PC-9 (cell line): ENCODE results near the gene ZNF438. TPM values are rescaled to one million over a fixed set of nuclear protein-coding genes. Genes with fewer than 3 reads are reported as not detected.

ENCODE experiments used
- BruUV-seq: library from RNA; stranded (reverse); fragments of 400-500 nt; replicated peaks from 2 replicates; lab custom pipeline; 2021; lab: Mats Ljungman, UMichigan
- CTCF ChIA-PET: fragments of 300-600 bp; sonication (Branson Sonifier 250); formaldehyde crosslinking; loops from one replicate; lab custom pipeline; 2022; ENCODE audit warnings: antibody characterized with exemption; lab: Charles Lee
- POLR2A ChIA-PET: fragments of 300-600 bp; sonication (Branson Sonifier 250); formaldehyde crosslinking; loops from one replicate; lab custom pipeline; 2022; ENCODE audit warnings: antibody characterized with exemption; ENCODE audit not compliant: unreplicated experiment; lab: Charles Lee
- DNase-seq, 2 experiments: peaks; one replicate each; pipeline versions ENCODE4 v3.0.0 to v3.0.0-alpha.2; 2015 to 2022; ENCODE audit warnings: mixed read lengths in 1 of 2
- H2AFZ ChIP-seq: fragments of 200-600 bp; sonication (generic); 2 replicates; pipeline ENCODE4 v1.8.1; 2017; ENCODE audit warnings: antibody characterized with exemption
- H3F3A ChIP-seq: fragments of 200-600 bp; sonication (generic); 2 replicates; pipeline ENCODE4 v1.8.1; 2017; ENCODE audit warnings: antibody characterized with exemption, mild to moderate bottlenecking, low read depth; ENCODE audit not compliant: insufficient read depth
- H3K27ac ChIP-seq: fragments of 200-600 bp; sonication (generic); 2 replicates; pipeline ENCODE4 v1.6.1; 2016; ENCODE audit warnings: mixed run types
- H3K27me3 ChIP-seq: fragments of 200-600 bp; sonication (generic); 2 replicates; pipeline ENCODE4 v1.6.1; 2016; ENCODE audit warnings: low read depth, mixed run types; ENCODE audit not compliant: insufficient read depth
- H3K36me3 ChIP-seq: fragments of 200-600 bp; sonication (generic); 2 replicates; pipeline ENCODE4 v1.6.1; 2016; ENCODE audit warnings: low read depth, mixed run types
- H3K4me1 ChIP-seq: fragments of 200-600 bp; sonication (generic); replicated peaks from 2 replicates; pipeline ENCODE4 v1.6.1; 2016; ENCODE audit warnings: mixed run types; ENCODE audit not compliant: insufficient read depth
- H3K4me2 ChIP-seq: fragments of 200-600 bp; sonication (generic); 2 replicates; pipeline ENCODE4 v1.6.1; 2017; ENCODE audit warnings: mixed run types
- H3K4me3 ChIP-seq: fragments of 200-600 bp; sonication (generic); 2 replicates; pipeline ENCODE4 v1.6.1; 2016; ENCODE audit warnings: mixed run types
- H3K79me2 ChIP-seq: fragments of 200-600 bp; sonication (generic); 2 replicates; pipeline ENCODE4 v1.6.1; 2017; ENCODE audit warnings: low read depth, mixed run types
- H3K9me2 ChIP-seq: fragments of 200-600 bp; sonication (generic); 2 replicates; pipeline ENCODE4 v1.8.1; 2017; ENCODE audit warnings: mild to moderate bottlenecking; ENCODE audit not compliant: insufficient read depth
- H3K9me3 ChIP-seq: fragments of 200-600 bp; sonication (generic); 2 replicates; pipeline ENCODE4 v1.8.1; 2016; ENCODE audit warnings: low read depth; ENCODE audit not compliant: insufficient read depth
- H4K20me1 ChIP-seq: fragments of 200-600 bp; sonication (generic); 2 replicates; pipeline ENCODE4 v1.8.1; 2017; ENCODE audit not compliant: insufficient read depth
- CTCF ChIP-seq: fragments of 200-600 bp; sonication (generic); conservative IDR thresholded peaks from 2 replicates; pipeline ENCODE4 v1.6.1; 2017; ENCODE audit warnings: mixed run types, antibody characterized with exemption, mild to moderate bottlenecking, moderate library complexity
- EZH2 ChIP-seq: fragments of 200-600 bp; sonication (generic); IDR thresholded peaks from 2 replicates; pipeline ENCODE4 v1.8.0; 2017; ENCODE audit warnings: antibody characterized with exemption, low read depth
- intact Hi-C: fragments of 100-400 bp; cut with micrococcal nuclease; formaldehyde crosslinking; loops from one replicate; pipeline ENCODE4 v1.10.0; 2022; ENCODE audit not compliant: unreplicated experiment
- total RNA-seq: library from RNA; stranded (reverse); gene quantifications from 2 replicates; pipeline ENCODE4 v1.2.3, GENCODE V29; 2021

ZNF438 gene
- total RNA-seq, 1 experiment from 2014 or later = 4.7 TPM

- BruUV-seq = no TSS peak
- no peaks in the 10 kb centered on the region for H3F3A ChIP-seq
- H4K20me1 ChIP-seq = no peaks in the 10 kb centered on the region
- H3K27ac ChIP-seq = no peak overlapping the region
- H3K4me2 ChIP-seq = no peak overlapping the region
- no peak overlapping the region for H2AFZ ChIP-seq
- no peak overlapping the region for H3K4me3 ChIP-seq
- no peaks in the 10 kb centered on the region for H3K36me3 ChIP-seq
- H3K4me1 ChIP-seq = no peaks in the 10 kb centered on the region
- no peaks in the 10 kb centered on the region for H3K9me2 ChIP-seq
- no peaks in the 10 kb centered on the region for H3K79me2 ChIP-seq
- H3K27me3 ChIP-seq = no peaks in the 10 kb centered on the region
- DNase-seq = no peak
- CTCF ChIA-PET = no interaction called here
- POLR2A ChIA-PET = no interaction called here
- TF ChIP-seq CTCF (no peak), EZH2 (no peak)
- no peaks in the 10 kb centered on the region; the same call in 1 of the 2 replicates for H3K9me3 ChIP-seq
- intact Hi-C loops = no loop called here
These were observed 36.4 kb downstream of the ZNF438 start for GRCh38 chr10:30995081-30995770.

- intact Hi-C loops = no loop called here
- POLR2A ChIA-PET = interaction anchor here (0.7 kb wide), 1 partner anchor 60 kb away, joined by 3 read pairs; no protein-coding TSS in a partner anchor
- H3K9me2 ChIP-seq = no peaks in the 10 kb centered on the region
- H2AFZ ChIP-seq = no peak overlapping the region
- no peak overlapping the region for H3K27ac ChIP-seq
- H3K4me3 ChIP-seq = no peak overlapping the region
- no peaks in the 10 kb centered on the region for H4K20me1 ChIP-seq
- CTCF ChIA-PET = no interaction called here
- no peaks in the 10 kb centered on the region for H3K4me1 ChIP-seq
- H3K4me2 ChIP-seq = no peak overlapping the region
- H3F3A ChIP-seq = no peaks in the 10 kb centered on the region
- TF ChIP-seq EZH2 = no peak
- no peak for TF ChIP-seq CTCF
- no peaks in the 10 kb centered on the region; the same call in 1 of the 2 replicates for H3K9me3 ChIP-seq
- BruUV-seq = no TSS peak
- no peak for DNase-seq
- H3K27me3 ChIP-seq = no peaks in the 10 kb centered on the region
- no peaks in the 10 kb centered on the region for H3K36me3 ChIP-seq
- H3K79me2 ChIP-seq = no peaks in the 10 kb centered on the region
These were observed 38.5 kb downstream of the ZNF438 start for GRCh38 chr10:30993155-30993554.

GRCh38 chr10:30992681-30993080 lies 39.0 kb downstream of the ZNF438 start:
- H3K4me2 ChIP-seq = no peak overlapping the region
- intact Hi-C loops = no loop called here
- H3K4me1 ChIP-seq = no peaks in the 10 kb centered on the region
- no peaks in the 10 kb centered on the region for H3K36me3 ChIP-seq
- ChIA-PET POLR2A (interaction anchor here (0.7 kb wide), 1 partner anchor 59 kb away, joined by 3 read pairs; no protein-coding TSS in a partner anchor), CTCF (no interaction called here)
- no peak for DNase-seq
- H3K9me2 ChIP-seq = no peaks in the 10 kb centered on the region
- no peak overlapping the region for H2AFZ ChIP-seq
- no peaks in the 10 kb centered on the region for H4K20me1 ChIP-seq
- BruUV-seq = no TSS peak
- H3K27ac ChIP-seq = no peak overlapping the region
- no peak overlapping the region for H3K4me3 ChIP-seq
- TF ChIP-seq CTCF = no peak
- TF ChIP-seq EZH2 = no peak
- no peaks in the 10 kb centered on the region for H3K79me2 ChIP-seq
- H3K27me3 ChIP-seq = no peaks in the 10 kb centered on the region
- no peaks in the 10 kb centered on the region for H3F3A ChIP-seq
- H3K9me3 ChIP-seq = no peaks in the 10 kb centered on the region; the same call in 1 of the 2 replicates
